GM18526 (cell line): ENCODE measurements around the gene GCFC2.
A peak's percentile ranks its signal among the peaks of the same experiment; 100 is the strongest.

Experiments used
- POLR2A ChIP-seq: IDR thresholded peaks from 3 replicates; pipeline ENCODE4 v1.6.1; 2011; ENCODE audit not compliant: insufficient read length; ENCODE audit errors: extremely low read depth

The GCFC2 gene

GRCh38 chr2:75702593-75702992 lies 8.1 kb downstream of the GCFC2 start:
- TF ChIP-seq POLR2A: no peak

GRCh38 chr2:75698918-75699317 lies 11.8 kb downstream of the GCFC2 start:
- no peak for TF ChIP-seq POLR2A

GRCh38 chr2:75688196-75688595 lies 22.5 kb downstream of the GCFC2 start:
- TF ChIP-seq POLR2A: no peak

- no peak for TF ChIP-seq POLR2A
Measured at GRCh38 chr2:75680402-75680801, 30.3 kb downstream of the GCFC2 start.

- no peak for TF ChIP-seq POLR2A
Measured at GRCh38 chr2:75679556-75679955, 31.2 kb downstream of the GCFC2 start.

GRCh38 chr2:75676464-75676863 lies 34.3 kb downstream of the GCFC2 start:
- TF ChIP-seq POLR2A: no peak

- no peak for TF ChIP-seq POLR2A
Measured at GRCh38 chr2:75675908-75676307, 34.8 kb downstream of the GCFC2 start.

GRCh38 chr2:75667884-75668283 lies 42.8 kb downstream of the GCFC2 start:
- no peak for TF ChIP-seq POLR2A

- TF ChIP-seq POLR2A: no peak
Measured at GRCh38 chr2:75666911-75667310, 43.8 kb downstream of the GCFC2 start.

- TF ChIP-seq POLR2A: no peak
Measured at GRCh38 chr2:75657798-75658197, 52.9 kb downstream of the GCFC2 start.

GRCh38 chr2:75656563-75656962 lies 54.2 kb downstream of the GCFC2 start:
- TF ChIP-seq POLR2A: no peak

GRCh38 chr2:75655861-75656260 lies 54.9 kb downstream of the GCFC2 start:
- no peak for TF ChIP-seq POLR2A

- TF ChIP-seq POLR2A: no peak
Measured at GRCh38 chr2:75654012-75654411, 56.7 kb downstream of the GCFC2 start.

- TF ChIP-seq POLR2A: no peak
Measured at GRCh38 chr2:75647771-75648170, 62.9 kb downstream of the GCFC2 start.

GRCh38 chr2:75646583-75647425 lies 63.9 kb downstream of the GCFC2 start, which contains the start of gene MRPL19:
Gene MRPL19, plus strand, starts transcription at chr2:75646783. Its CDS starts 25 bp downstream, at chr2:75646808.
- peak; percentile 45 for TF ChIP-seq POLR2A

GRCh38 chr2:75646090-75646582 lies 64.6 kb downstream of the GCFC2 start:
- no peak for TF ChIP-seq POLR2A

GRCh38 chr2:75645643-75646042 lies 65.1 kb downstream of the GCFC2 start:
- no peak for TF ChIP-seq POLR2A

- no peak for TF ChIP-seq POLR2A
Measured at GRCh38 chr2:75643980-75644379, 66.7 kb downstream of the GCFC2 start.

GRCh38 chr2:75641587-75641986 lies 69.1 kb downstream of the GCFC2 start:
- TF ChIP-seq POLR2A: no peak
